HL-60 (cell line): ENCODE data around the gene BACH1.

Experiments used
- DNase-seq, 2 experiments: peaks; one replicate each; pipeline ENCODE4 v3.0.0-alpha.2; 2010 to 2020; ENCODE audit warnings: low read depth in 1 of 2, low spot score in 1 of 2
- H3K27ac ChIP-seq: fragments of 250-450 bp; sonication (Bioruptor Pico); replicated peaks from 2 replicates; pipeline ENCODE4 v1.5.1; 2020; ENCODE audit warnings: mild to moderate bottlenecking, moderate library complexity
- H3K27me3 ChIP-seq: fragments of 250-450 bp; sonication (Bioruptor Pico); 2 replicates; pipeline ENCODE4 v1.5.1; 2021; ENCODE audit warnings: mild to moderate bottlenecking, moderate library complexity; ENCODE audit not compliant: insufficient read depth, poor library complexity, severe bottlenecking
- H3K4me3 ChIP-seq: replicated peaks from 2 replicates; pipeline ENCODE4 v1.5.1; 2011; ENCODE audit warnings: mild to moderate bottlenecking, control low read depth, low read length; ENCODE audit not compliant: insufficient read depth
- GABPA ChIP-seq: IDR thresholded peaks from 2 replicates; pipeline ENCODE4 v1.6.1; 2012; ENCODE audit warnings: low read depth
- POLR2AphosphoS5 ChIP-seq: IDR thresholded peaks from 2 replicates; pipeline ENCODE4 v1.6.1; 2012; ENCODE audit warnings: low read depth
- SPI1 ChIP-seq: IDR thresholded peaks from 2 replicates; pipeline ENCODE4 v1.6.1; 2012; ENCODE audit warnings: low read depth, mild to moderate bottlenecking, borderline replicate concordance
- TF ChIP-seq, protein P1 (sequence below): IDR thresholded peaks from one replicate; pipeline ENCODE4 v1.5.1; 2011; ENCODE audit warnings: low read length, control low read depth, inconsistent platforms; ENCODE audit not compliant: insufficient read depth
- TF ChIP-seq, protein P2 (sequence below): IDR thresholded peaks from 2 replicates; pipeline ENCODE4 v1.6.1; 2012; ENCODE audit warnings: low read depth; ENCODE audit not compliant: insufficient replicate concordance

Gene BACH1

DNA sequence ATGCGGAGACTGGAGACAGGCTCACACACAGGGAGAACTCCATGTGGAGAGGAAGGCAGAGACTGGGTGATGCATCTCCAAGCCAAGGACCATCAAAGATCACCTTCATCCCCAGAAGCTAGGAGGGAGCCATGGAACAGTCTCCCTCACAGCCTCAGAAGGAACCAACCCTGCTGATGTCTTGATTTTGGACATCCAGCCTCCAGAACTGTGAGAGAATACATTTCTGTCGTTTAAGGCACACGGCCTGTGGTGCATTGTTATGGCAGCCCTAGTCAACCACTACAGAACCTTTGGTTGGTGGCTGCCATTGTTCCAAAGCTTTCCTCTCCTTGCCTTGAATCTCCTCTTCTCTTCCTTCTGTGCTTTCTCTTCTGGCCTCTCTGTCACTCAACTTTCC lies 64.0 kb downstream of the BACH1 start:
- no peak for TF ChIP-seq POLR2AphosphoS5
- Histone ChIP-seq H3K4me3 (no peak overlapping the region), H3K27ac (no peak overlapping the region), H3K27me3 (no peaks in the 10 kb centered on the region)
- DNase-seq, result no peak

DNA sequence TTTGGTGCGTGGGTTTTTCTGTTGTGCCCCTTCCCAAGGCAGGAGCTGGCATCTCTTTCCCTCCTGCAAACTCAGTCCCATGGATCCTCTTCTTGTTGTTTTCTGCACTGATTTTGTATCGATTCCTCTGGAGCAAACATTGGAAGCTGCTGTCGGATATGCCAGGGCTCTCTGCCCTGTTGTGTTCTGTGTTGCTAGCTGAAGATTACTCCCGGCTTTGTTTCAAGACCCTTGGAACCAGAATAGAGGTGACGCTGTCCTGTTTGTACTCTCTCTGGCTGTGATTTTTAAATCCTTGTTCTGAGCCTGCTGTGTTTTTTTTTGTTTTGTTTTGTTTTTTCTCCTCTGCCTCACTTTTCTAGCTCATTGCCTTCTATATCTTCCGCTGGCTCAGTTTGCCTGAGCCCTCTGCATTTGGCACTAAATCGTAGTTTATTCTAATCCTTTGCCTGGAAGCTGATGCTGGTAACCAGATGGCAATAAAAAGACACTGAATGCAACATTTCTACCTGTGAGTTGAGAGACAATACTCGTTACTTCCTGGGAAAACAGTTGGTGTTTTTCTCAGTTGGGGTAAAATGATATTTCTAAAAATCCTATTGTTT lies 67.0 kb downstream of the BACH1 start:
- TF ChIP-seq, protein P1, sequence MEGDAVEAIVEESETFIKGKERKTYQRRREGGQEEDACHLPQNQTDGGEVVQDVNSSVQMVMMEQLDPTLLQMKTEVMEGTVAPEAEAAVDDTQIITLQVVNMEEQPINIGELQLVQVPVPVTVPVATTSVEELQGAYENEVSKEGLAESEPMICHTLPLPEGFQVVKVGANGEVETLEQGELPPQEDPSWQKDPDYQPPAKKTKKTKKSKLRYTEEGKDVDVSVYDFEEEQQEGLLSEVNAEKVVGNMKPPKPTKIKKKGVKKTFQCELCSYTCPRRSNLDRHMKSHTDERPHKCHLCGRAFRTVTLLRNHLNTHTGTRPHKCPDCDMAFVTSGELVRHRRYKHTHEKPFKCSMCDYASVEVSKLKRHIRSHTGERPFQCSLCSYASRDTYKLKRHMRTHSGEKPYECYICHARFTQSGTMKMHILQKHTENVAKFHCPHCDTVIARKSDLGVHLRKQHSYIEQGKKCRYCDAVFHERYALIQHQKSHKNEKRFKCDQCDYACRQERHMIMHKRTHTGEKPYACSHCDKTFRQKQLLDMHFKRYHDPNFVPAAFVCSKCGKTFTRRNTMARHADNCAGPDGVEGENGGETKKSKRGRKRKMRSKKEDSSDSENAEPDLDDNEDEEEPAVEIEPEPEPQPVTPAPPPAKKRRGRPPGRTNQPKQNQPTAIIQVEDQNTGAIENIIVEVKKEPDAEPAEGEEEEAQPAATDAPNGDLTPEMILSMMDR, result no peak
- TF ChIP-seq SPI1 (no peak), POLR2AphosphoS5 (no peak), GABPA (no peak)
- TF ChIP-seq, protein P2, sequence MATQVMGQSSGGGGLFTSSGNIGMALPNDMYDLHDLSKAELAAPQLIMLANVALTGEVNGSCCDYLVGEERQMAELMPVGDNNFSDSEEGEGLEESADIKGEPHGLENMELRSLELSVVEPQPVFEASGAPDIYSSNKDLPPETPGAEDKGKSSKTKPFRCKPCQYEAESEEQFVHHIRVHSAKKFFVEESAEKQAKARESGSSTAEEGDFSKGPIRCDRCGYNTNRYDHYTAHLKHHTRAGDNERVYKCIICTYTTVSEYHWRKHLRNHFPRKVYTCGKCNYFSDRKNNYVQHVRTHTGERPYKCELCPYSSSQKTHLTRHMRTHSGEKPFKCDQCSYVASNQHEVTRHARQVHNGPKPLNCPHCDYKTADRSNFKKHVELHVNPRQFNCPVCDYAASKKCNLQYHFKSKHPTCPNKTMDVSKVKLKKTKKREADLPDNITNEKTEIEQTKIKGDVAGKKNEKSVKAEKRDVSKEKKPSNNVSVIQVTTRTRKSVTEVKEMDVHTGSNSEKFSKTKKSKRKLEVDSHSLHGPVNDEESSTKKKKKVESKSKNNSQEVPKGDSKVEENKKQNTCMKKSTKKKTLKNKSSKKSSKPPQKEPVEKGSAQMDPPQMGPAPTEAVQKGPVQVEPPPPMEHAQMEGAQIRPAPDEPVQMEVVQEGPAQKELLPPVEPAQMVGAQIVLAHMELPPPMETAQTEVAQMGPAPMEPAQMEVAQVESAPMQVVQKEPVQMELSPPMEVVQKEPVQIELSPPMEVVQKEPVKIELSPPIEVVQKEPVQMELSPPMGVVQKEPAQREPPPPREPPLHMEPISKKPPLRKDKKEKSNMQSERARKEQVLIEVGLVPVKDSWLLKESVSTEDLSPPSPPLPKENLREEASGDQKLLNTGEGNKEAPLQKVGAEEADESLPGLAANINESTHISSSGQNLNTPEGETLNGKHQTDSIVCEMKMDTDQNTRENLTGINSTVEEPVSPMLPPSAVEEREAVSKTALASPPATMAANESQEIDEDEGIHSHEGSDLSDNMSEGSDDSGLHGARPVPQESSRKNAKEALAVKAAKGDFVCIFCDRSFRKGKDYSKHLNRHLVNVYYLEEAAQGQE, result no peak
- no peaks in the 10 kb centered on the region for H3K27me3 ChIP-seq
- H3K4me3 ChIP-seq, result no peak overlapping the region
- no peak for DNase-seq
- no peak overlapping the region for H3K27ac ChIP-seq

DNA sequence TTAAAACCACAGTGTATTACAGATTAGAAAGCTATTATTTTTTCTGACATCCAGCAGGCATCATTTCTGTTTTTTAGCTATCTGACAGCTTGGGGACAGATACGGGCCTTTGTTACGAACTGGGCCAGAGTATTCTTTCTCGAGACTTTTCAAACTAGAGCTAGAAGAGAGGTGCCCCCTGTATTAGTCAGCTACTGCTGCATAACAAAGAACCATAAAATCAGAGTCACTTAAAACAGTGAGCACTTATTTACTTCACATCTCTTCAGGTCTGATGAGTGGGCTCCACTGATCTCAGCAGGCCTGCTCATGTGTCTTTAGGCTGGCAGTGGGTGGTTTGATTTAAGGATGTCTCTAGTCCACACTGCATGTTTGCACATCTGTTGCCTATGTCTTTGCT lies 67.8 kb downstream of the BACH1 start:
- Histone ChIP-seq H3K4me3 (no peak overlapping the region), H3K27ac (no peak overlapping the region), H3K27me3 (no peaks in the 10 kb centered on the region)
- no peak for DNase-seq
- no peak for TF ChIP-seq GABPA
- no peak for TF ChIP-seq POLR2AphosphoS5
- TF ChIP-seq, protein P2, result no peak
- TF ChIP-seq, protein P1, result no peak
- TF ChIP-seq SPI1, result no peak

DNA sequence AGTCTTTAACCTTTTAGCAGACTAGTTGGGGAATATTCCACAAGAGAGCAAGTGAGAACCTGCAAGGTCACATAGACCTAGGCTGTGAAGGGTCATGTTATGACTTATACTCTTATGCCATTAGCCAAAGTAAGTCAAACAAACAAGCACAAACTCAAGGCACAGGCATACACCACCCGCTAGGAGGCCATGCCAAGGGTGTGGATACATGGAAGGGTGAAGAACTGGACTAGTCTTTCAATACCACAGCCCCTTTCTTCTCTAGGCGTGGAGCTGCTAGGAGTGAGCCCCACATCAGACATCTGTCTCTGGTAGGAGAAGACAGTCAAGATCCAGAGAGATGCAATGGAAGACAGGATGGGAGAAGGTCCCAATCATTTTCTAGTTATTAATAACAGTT lies 68.6 kb downstream of the BACH1 start:
- no peak overlapping the region for H3K4me3 ChIP-seq
- no peak overlapping the region for H3K27ac ChIP-seq
- H3K27me3 ChIP-seq, result no peaks in the 10 kb centered on the region
- TF ChIP-seq POLR2AphosphoS5, result no peak
- TF ChIP-seq, protein P2, result no peak
- TF ChIP-seq GABPA, result no peak
- TF ChIP-seq SPI1, result no peak
- TF ChIP-seq, protein P1, result no peak
- no peak for DNase-seq
